GM12878 (cell line): ENCODE data around the gene CRTC2. TPM values are rescaled to one million over a fixed set of nuclear protein-coding genes. Genes with fewer than 3 reads are reported as not detected.

Source experiments
- ATAC-seq: fragments of 200-7000 bp; cut with Tn5 transposase; 3 replicates; pipeline ENCODE4 v1.9.1; 2020; ENCODE audit warnings: mild to moderate bottlenecking, moderate library complexity
- BruUV-seq: library from RNA; stranded (reverse); fragments of 400-500 nt; replicated peaks from 2 replicates; lab custom pipeline; 2021; lab: Mats Ljungman, UMichigan
- CTCF ChIA-PET: fragments of 300-600 bp; sonication (Branson Sonifier 250); formaldehyde crosslinking; extraction: SDS; loops from one replicate; lab custom pipeline; 2021; ENCODE audit warnings: inconsistent platforms; lab: Yijun Ruan, JAX
- POLR2A ChIA-PET: fragments of 350-600 bp; formaldehyde crosslinking; extraction: SDS; loops from one replicate; lab custom pipeline; 2021; ENCODE audit warnings: inconsistent platforms; lab: Charles Lee
- RAD21 ChIA-PET: fragments of 300-600 bp; sonication (Branson Sonifier 250); formaldehyde crosslinking; loops from one replicate; lab custom pipeline; 2023; ENCODE audit warnings: antibody characterized with exemption; ENCODE audit not compliant: unreplicated experiment; lab: Charles Lee
- SMC1A ChIA-PET: fragments of 300-600 bp; sonication (Branson Sonifier 250); formaldehyde crosslinking; loops from one replicate; lab custom pipeline; 2023; ENCODE audit not compliant: unreplicated experiment, uncharacterized antibody; lab: Charles Lee
- DNase-seq: peaks from one replicate; pipeline ENCODE4 v3.0.0-alpha.2; 2011; ENCODE audit warnings: low read depth, low spot score
- FAIRE-seq: peaks from 3 replicates; lab custom pipeline; 2011; peaks lifted over from hg19 to GRCh38; lab: Jason Lieb, UNC
- H2AFZ ChIP-seq: 2 replicates; pipeline ENCODE4 v1.6.0; 2011; ENCODE audit warnings: low read depth, low read length, control low read depth; ENCODE audit not compliant: control insufficient read depth
- H3K27ac ChIP-seq: 2 replicates; pipeline ENCODE4 v1.5.1; 2011; ENCODE audit warnings: control low read depth; ENCODE audit not compliant: control insufficient read depth, insufficient read depth
- H3K27me3 ChIP-seq, 2 experiments: replicated peaks in 1 of 2; 2 replicates each; pipeline versions ENCODE4 v1.6.0 to v1.6.1; 2011; ENCODE audit warnings: low read length in 1 of 2; ENCODE audit not compliant: control insufficient read depth in 2 of 2, insufficient read depth in 2 of 2
- H3K36me3 ChIP-seq, 2 experiments: 2 replicates each; pipeline ENCODE4 v1.5.1; 2011; ENCODE audit warnings: low read length in 1 of 2; ENCODE audit not compliant: control insufficient read depth in 2 of 2, insufficient read depth in 2 of 2
- H3K4me1 ChIP-seq: 2 replicates; pipeline ENCODE4 v1.6.1; 2011; ENCODE audit warnings: mild to moderate bottlenecking, low read length, moderate library complexity, mixed read lengths; ENCODE audit not compliant: control insufficient read depth, insufficient read depth
- H3K4me2 ChIP-seq: 2 replicates; pipeline ENCODE4 v1.6.0; 2011; ENCODE audit warnings: control low read depth; ENCODE audit not compliant: control insufficient read depth, insufficient read depth
- H3K4me3 ChIP-seq: fragments of 200-600 bp; sonication (generic); 2 replicates; pipeline ENCODE4 v1.5.1; 2016
- H3K79me2 ChIP-seq: 2 replicates; pipeline ENCODE4 v1.6.0; 2011; ENCODE audit warnings: low read length; ENCODE audit not compliant: control insufficient read depth, insufficient read depth
- H3K9ac ChIP-seq: 2 replicates; pipeline ENCODE4 v1.8.0; 2011; ENCODE audit warnings: low read length, control low read depth, mixed read lengths; ENCODE audit not compliant: control insufficient read depth, insufficient read depth
- H3K9me3 ChIP-seq: replicated peaks from 3 replicates; pipeline ENCODE4 v1.5.1; 2011; ENCODE audit warnings: mild to moderate bottlenecking, low read length; ENCODE audit not compliant: control insufficient read depth, insufficient read depth
- H4K20me1 ChIP-seq: 2 replicates; pipeline ENCODE4 v1.6.0; 2011; ENCODE audit not compliant: control insufficient read depth, insufficient read depth
- BCL11A ChIP-seq: IDR thresholded peaks from 2 replicates; pipeline ENCODE4 v1.6.1; 2011; ENCODE audit warnings: low read depth, low read length
- EED ChIP-seq: sonication (generic); IDR thresholded peaks from 2 replicates; pipeline ENCODE4 v1.6.1; 2016; ENCODE audit warnings: antibody characterized with exemption, low read depth
- HDAC6 ChIP-seq: fragments of 200-600 bp; sonication (generic); IDR thresholded peaks from one replicate; pipeline ENCODE4 v1.8.0; 2017; ENCODE audit warnings: antibody characterized with exemption; ENCODE audit not compliant: unreplicated experiment
- MTA3 ChIP-seq: IDR thresholded peaks from 2 replicates; pipeline ENCODE4 v1.6.1; 2012; ENCODE audit warnings: low read length, inconsistent platforms, borderline replicate concordance
- MYC ChIP-seq: IDR thresholded peaks from 2 replicates; pipeline ENCODE4 v1.6.1; 2011; ENCODE audit warnings: mild to moderate bottlenecking, low read length, moderate library complexity, inconsistent platforms; ENCODE audit not compliant: insufficient read depth, insufficient replicate concordance, insufficient read length, severe bottlenecking
- NR2C1 ChIP-seq: fragments of 450-650 bp; IDR thresholded peaks from 2 replicates; pipeline ENCODE4 v1.6.1; 2017; ENCODE audit warnings: antibody characterized with exemption, mild to moderate bottlenecking, moderate library complexity
- NRF1 ChIP-seq: conservative IDR thresholded peaks from 2 replicates; pipeline ENCODE4 v1.6.1; 2011; ENCODE audit warnings: mild to moderate bottlenecking, low read depth, low read length, improper control_type of control experiment
- POLR2AphosphoS5 ChIP-seq: IDR thresholded peaks from 2 replicates; pipeline ENCODE4 v1.6.1; 2011; ENCODE audit warnings: mild to moderate bottlenecking, low read length, inconsistent platforms
- SMARCA5 ChIP-seq: fragments of 450-650 bp; IDR thresholded peaks from 2 replicates; pipeline ENCODE4 v1.6.1; 2017; ENCODE audit warnings: mild to moderate bottlenecking
- SMC3 ChIP-seq: IDR thresholded peaks from 2 replicates; pipeline ENCODE4 v1.6.1; 2011; ENCODE audit warnings: low read length, improper control_type of control experiment, borderline replicate concordance
- TAF1 ChIP-seq: IDR thresholded peaks from 2 replicates; pipeline ENCODE4 v1.6.1; 2011; ENCODE audit warnings: mild to moderate bottlenecking, low read depth, low read length, borderline replicate concordance
- WGBS: methylation state at CpG from one replicate; pipeline ENCODE4 v1.1.6; 2016; ENCODE audit warnings: low lambda C conversion rate; ENCODE audit not compliant: insufficient replicate concordance, insufficient coverage; ENCODE audit errors: missing lambda C conversion rate; 5-methylcytosine and 5-hydroxymethylcytosine counted together
- in situ Hi-C: fragments of 300-500 bp; cut with MboI; formaldehyde crosslinking; loops from 9 replicates; pipeline ENCODE4 v1.14.3; 2018; ENCODE audit warnings: mixed read lengths
- intact Hi-C: fragments of 100-400 bp; cut with micrococcal nuclease; formaldehyde crosslinking; loops from one replicate; pipeline ENCODE4 v1.14.2; 2022; ENCODE audit not compliant: unreplicated experiment
- polyA plus RNA-seq, 11 experiments: library from polyadenylated mRNA; depleted of rRNA in 4 of 11; unstranded in 6 of 11; stranded (reverse) in 5 of 11; fragments of >200 nt; fragmentation: Nextera tagmentation in 4 of 11; fragmentation: Illumina TruSeq in 1 of 11; extraction: Ambion mirVana in 4 of 11; extraction: Trizol in 1 of 11; gene quantifications; 1 replicate in 1 of 11; 2 replicates in 10 of 11; pipeline versions ENCODE4 v1.2.1 to v1.2.3, GENCODE V29; 2011 to 2016; ENCODE audit warnings: inconsistent platforms in 2 of 11, missing spikeins in 2 of 11, low read depth in 1 of 11
- total RNA-seq, 4 experiments: library from RNA; depleted of rRNA in 3 of 4; stranded (reverse); fragments of >200 nt in 3 of 4; fragmentation: Illumina TruSeq in 1 of 4; extraction: Trizol in 1 of 4; gene quantifications; 2 replicates each; pipeline versions ENCODE4 v1.2.1 to v1.2.3, GENCODE V29; 2013 to 2021
- TF ChIP-seq, protein P1 (sequence below): IDR thresholded peaks from 2 replicates; pipeline ENCODE4 v1.6.1; 2012; ENCODE audit warnings: low read length, inconsistent platforms
- TF ChIP-seq, protein P2 (sequence below): fragments of 450-650 bp; IDR thresholded peaks from 2 replicates; pipeline ENCODE4 v1.6.1; 2017; ENCODE audit warnings: antibody characterized with exemption, mild to moderate bottlenecking, moderate library complexity

The CRTC2 gene
- total and polyA plus RNA-seq, 10 of the 15 experiments (the other 5 are each of a cell fraction or from before 2014, with no cell fraction given): 5.1 to 57.9 (median 32.7) TPM

DNA sequence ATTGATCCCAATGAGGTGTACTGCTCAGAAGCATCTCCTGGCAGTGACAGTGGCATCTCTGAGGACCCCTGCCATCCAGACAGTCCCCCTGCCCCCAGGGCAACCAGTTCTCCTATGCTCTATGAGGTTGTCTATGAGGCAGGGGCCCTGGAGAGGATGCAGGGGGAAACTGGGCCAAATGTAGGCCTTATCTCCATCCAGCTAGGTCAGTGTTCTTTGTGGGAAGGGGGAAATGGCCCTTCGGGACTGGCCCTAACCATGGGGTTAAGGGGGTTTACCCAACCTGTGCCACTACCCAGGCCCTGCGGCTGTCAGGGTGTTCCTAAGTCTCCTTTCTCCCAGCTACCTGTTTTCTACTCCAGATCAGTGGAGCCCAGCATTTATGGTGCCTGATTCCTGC is 10.6 kb upstream of the CRTC2 start:
- POLR2A ChIA-PET: interaction anchor here (0.7 to 10.0 kb wide), 5 partner anchors 8 to 129 kb away, joined by 3 to 132 read pairs (median 6); partner anchors contain the start of genes JTB and RAB13
- no TSS peak for BruUV-seq

More for the DNA sequence above, 10.6 kb upstream of the CRTC2 start:
- peak overlapping the region; percentile 91; the same call in 1 of the 2 replicates for H3K27ac ChIP-seq
- intact Hi-C loops: loop anchor here (5.0 kb wide), 2 partner anchors 147 to 162 kb away; no protein-coding TSS in a partner anchor
- TF ChIP-seq NRF1: no peak
- no peak for TF ChIP-seq SMARCA5
- TF ChIP-seq NR2C1: no peak
- TF ChIP-seq MYC: no peak
- TF ChIP-seq POLR2AphosphoS5: no peak
- no peak for TF ChIP-seq SMC3
- TF ChIP-seq, protein P1, sequence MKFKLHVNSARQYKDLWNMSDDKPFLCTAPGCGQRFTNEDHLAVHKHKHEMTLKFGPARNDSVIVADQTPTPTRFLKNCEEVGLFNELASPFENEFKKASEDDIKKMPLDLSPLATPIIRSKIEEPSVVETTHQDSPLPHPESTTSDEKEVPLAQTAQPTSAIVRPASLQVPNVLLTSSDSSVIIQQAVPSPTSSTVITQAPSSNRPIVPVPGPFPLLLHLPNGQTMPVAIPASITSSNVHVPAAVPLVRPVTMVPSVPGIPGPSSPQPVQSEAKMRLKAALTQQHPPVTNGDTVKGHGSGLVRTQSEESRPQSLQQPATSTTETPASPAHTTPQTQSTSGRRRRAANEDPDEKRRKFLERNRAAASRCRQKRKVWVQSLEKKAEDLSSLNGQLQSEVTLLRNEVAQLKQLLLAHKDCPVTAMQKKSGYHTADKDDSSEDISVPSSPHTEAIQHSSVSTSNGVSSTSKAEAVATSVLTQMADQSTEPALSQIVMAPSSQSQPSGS: no peak
- TF ChIP-seq HDAC6: no peak
- no peak for TF ChIP-seq BCL11A
- TF ChIP-seq, protein P2, sequence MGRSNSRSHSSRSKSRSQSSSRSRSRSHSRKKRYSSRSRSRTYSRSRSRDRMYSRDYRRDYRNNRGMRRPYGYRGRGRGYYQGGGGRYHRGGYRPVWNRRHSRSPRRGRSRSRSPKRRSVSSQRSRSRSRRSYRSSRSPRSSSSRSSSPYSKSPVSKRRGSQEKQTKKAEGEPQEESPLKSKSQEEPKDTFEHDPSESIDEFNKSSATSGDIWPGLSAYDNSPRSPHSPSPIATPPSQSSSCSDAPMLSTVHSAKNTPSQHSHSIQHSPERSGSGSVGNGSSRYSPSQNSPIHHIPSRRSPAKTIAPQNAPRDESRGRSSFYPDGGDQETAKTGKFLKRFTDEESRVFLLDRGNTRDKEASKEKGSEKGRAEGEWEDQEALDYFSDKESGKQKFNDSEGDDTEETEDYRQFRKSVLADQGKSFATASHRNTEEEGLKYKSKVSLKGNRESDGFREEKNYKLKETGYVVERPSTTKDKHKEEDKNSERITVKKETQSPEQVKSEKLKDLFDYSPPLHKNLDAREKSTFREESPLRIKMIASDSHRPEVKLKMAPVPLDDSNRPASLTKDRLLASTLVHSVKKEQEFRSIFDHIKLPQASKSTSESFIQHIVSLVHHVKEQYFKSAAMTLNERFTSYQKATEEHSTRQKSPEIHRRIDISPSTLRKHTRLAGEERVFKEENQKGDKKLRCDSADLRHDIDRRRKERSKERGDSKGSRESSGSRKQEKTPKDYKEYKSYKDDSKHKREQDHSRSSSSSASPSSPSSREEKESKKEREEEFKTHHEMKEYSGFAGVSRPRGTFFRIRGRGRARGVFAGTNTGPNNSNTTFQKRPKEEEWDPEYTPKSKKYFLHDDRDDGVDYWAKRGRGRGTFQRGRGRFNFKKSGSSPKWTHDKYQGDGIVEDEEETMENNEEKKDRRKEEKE: no peak
- TF ChIP-seq MTA3: no peak
- no peak for TF ChIP-seq EED
- no peak for TF ChIP-seq TAF1
- no peaks in the 10 kb centered on the region for H4K20me1 ChIP-seq
- SMC1A ChIA-PET: interaction anchor here (1.2 to 7.7 kb wide), 4 partner anchors 8 to 49 kb away, joined by 4 to 82 read pairs (median 23); partner anchors contain the start of genes GATAD2B, JTB and RAB13
- DNase-seq (no peak), FAIRE-seq (no peak), ATAC-seq (no peak)
- WGBS: 24% methylated on average over 2 of the region's 2 CpGs
- H3K4me1 ChIP-seq: peaks cover 19% of the 10 kb centered on the region
- no peaks in the 10 kb centered on the region for H3K9me3 ChIP-seq
- H3K79me2 ChIP-seq: peaks cover 27% of the 10 kb centered on the region
- H3K4me3 ChIP-seq: peak overlapping the region; percentile 92; the same call in 1 of the 2 replicates
- no peak overlapping the region for H2AFZ ChIP-seq
- CTCF ChIA-PET: interaction anchor here (1.2 to 7.1 kb wide), 4 partner anchors 8 to 163 kb away, joined by 3 to 64 read pairs (median 42); partner anchors contain the start of genes JTB and RAB13
- no peaks in the 10 kb centered on the region for H3K27me3 ChIP-seq
- RAD21 ChIA-PET: interaction anchor here (0.6 to 4.5 kb wide), 3 partner anchors 9 to 24 kb away, joined by 4 to 34 read pairs (median 5); partner anchors contain the start of genes CRTC2, DENND4B and JTB
- peaks cover 5 to 7% of the 10 kb centered on the region in 2 experiments; a peak in 3 of 4 replicates for H3K36me3 ChIP-seq
- peak overlapping the region; percentile 91 for H3K4me2 ChIP-seq
- in situ Hi-C loops: no loop called here
- peak overlapping the region; percentile 94; the same call in 1 of the 2 replicates for H3K9ac ChIP-seq
